Measurements from ENCODE around the gene PDE4D. TPM values are rescaled to one million over a fixed set of nuclear protein-coding genes. Genes with fewer than 3 reads are reported as not detected.

PDE4D gene
- polyA plus RNA-seq, 4 donors, result 19.4 to 35.9 (median 23.1) TPM

GRCh38 chr5:59104400-59105127, 789.0 kb downstream of the PDE4D start:
- no peak for DNase-seq (ENCODE audit: low read depth in 4 of 4, low spot score in 2 of 4)

- DNase-seq (ENCODE audit: low read depth in 4 of 4, low spot score in 2 of 4), result no peak
Observed at GRCh38 chr5:59103303-59103702, 790.2 kb downstream of the PDE4D start.

GRCh38 chr5:59102437-59102836, 791.1 kb downstream of the PDE4D start:
- DNase-seq (ENCODE audit: low read depth in 4 of 4, low spot score in 2 of 4), result no peak

GRCh38 chr5:59100875-59101274, 792.7 kb downstream of the PDE4D start:
- no peak for DNase-seq (ENCODE audit: low read depth in 4 of 4, low spot score in 2 of 4)

- DNase-seq (ENCODE audit: low read depth in 4 of 4, low spot score in 2 of 4), result no peak
Observed at GRCh38 chr5:59099995-59100345, 793.6 kb downstream of the PDE4D start.

GRCh38 chr5:59099270-59099994, 794.1 kb downstream of the PDE4D start:
- no peak for DNase-seq (ENCODE audit: low read depth in 4 of 4, low spot score in 2 of 4)

- no peak for DNase-seq (ENCODE audit: low read depth in 4 of 4, low spot score in 2 of 4)
Observed at GRCh38 chr5:59098743-59099142, 794.8 kb downstream of the PDE4D start.

GRCh38 chr5:59097712-59098111, 795.8 kb downstream of the PDE4D start:
- no peak for DNase-seq (ENCODE audit: low read depth in 4 of 4, low spot score in 2 of 4)

- no peak for DNase-seq (ENCODE audit: low read depth in 4 of 4, low spot score in 2 of 4)
Observed at GRCh38 chr5:59097116-59097515, 796.4 kb downstream of the PDE4D start.

- DNase-seq (ENCODE audit: low read depth in 4 of 4, low spot score in 2 of 4), result no peak
Observed at GRCh38 chr5:59095480-59095879, 798.0 kb downstream of the PDE4D start.

- DNase-seq (ENCODE audit: low read depth in 4 of 4, low spot score in 2 of 4), result no peak
Observed at GRCh38 chr5:59094864-59095263, 798.7 kb downstream of the PDE4D start.

- DNase-seq (ENCODE audit: low read depth in 4 of 4, low spot score in 2 of 4), result no peak
Observed at GRCh38 chr5:59093329-59093728, 800.2 kb downstream of the PDE4D start.

GRCh38 chr5:59092758-59093157, 800.8 kb downstream of the PDE4D start:
- no peak for DNase-seq (ENCODE audit: low read depth in 4 of 4, low spot score in 2 of 4)

GRCh38 chr5:59091965-59092364, 801.6 kb downstream of the PDE4D start:
- no peak for DNase-seq (ENCODE audit: low read depth in 4 of 4, low spot score in 2 of 4)

GRCh38 chr5:59090323-59090722, 803.2 kb downstream of the PDE4D start:
- no peak for DNase-seq (ENCODE audit: low read depth in 4 of 4, low spot score in 2 of 4)

- DNase-seq (ENCODE audit: low read depth in 4 of 4, low spot score in 2 of 4), result no peak
Observed at GRCh38 chr5:59089767-59090166, 803.8 kb downstream of the PDE4D start.

- DNase-seq (ENCODE audit: low read depth in 4 of 4, low spot score in 2 of 4), result no peak
Observed at GRCh38 chr5:59088546-59088945, 805.0 kb downstream of the PDE4D start.

GRCh38 chr5:59086024-59086423, 807.5 kb downstream of the PDE4D start:
- DNase-seq (ENCODE audit: low read depth in 4 of 4, low spot score in 2 of 4), result no peak

GRCh38 chr5:59081693-59082092, 811.8 kb downstream of the PDE4D start:
- DNase-seq (ENCODE audit: low read depth in 4 of 4, low spot score in 2 of 4), result no peak

GRCh38 chr5:59079622-59080620, 813.6 kb downstream of the PDE4D start:
- DNase-seq (ENCODE audit: low read depth in 4 of 4, low spot score in 2 of 4), result no peak

Measured in left renal cortex interstitium (tissue), 4 donors.